H1 (cell line): ENCODE measurements around the gene RAB14. TPM values are rescaled to one million over a fixed set of nuclear protein-coding genes. Genes with fewer than 3 reads are reported as not detected.

ENCODE experiments used
- CTCF ChIA-PET: fragments of 300-600 bp; sonication (Branson Sonifier 250); formaldehyde crosslinking; loops from one replicate; lab custom pipeline; 2021; ENCODE audit not compliant: partially characterized antibody; lab: Charles Lee
- POLR2A ChIA-PET: fragments of 300-600 bp; sonication (Branson Sonifier 250); formaldehyde crosslinking; loops from one replicate; lab custom pipeline; 2021; ENCODE audit warnings: inconsistent platforms; ENCODE audit not compliant: partially characterized antibody; lab: Charles Lee
- DNase-seq, 2 experiments: peaks; one replicate each; pipeline versions ENCODE4 v3.0.0 to v3.0.0-alpha.2; 2010 to 2022; ENCODE audit warnings: low spot score in 2 of 2, low read depth in 1 of 2, mixed read lengths in 1 of 2
- FAIRE-seq: peaks from 2 replicates; lab custom pipeline; 2011; peaks lifted over from hg19 to GRCh38; lab: Jason Lieb, UNC
- H2AFZ ChIP-seq: 2 replicates; pipeline ENCODE4 v1.8.1; 2012; ENCODE audit warnings: low read length, inconsistent platforms
- H2AK5ac ChIP-seq: 2 replicates; pipeline ENCODE4 v1.6.1; 2013; ENCODE audit warnings: low read depth, low read length
- H2BK120ac ChIP-seq: replicated peaks from 2 replicates; pipeline ENCODE3; 2013; ENCODE audit warnings: low read depth, low read length, inconsistent platforms
- H2BK12ac ChIP-seq: 2 replicates; pipeline ENCODE4 v1.6.1; 2013; ENCODE audit warnings: low read depth, low read length
- H2BK15ac ChIP-seq: 2 replicates; pipeline ENCODE4 v1.6.1; 2013; ENCODE audit warnings: low read length
- H2BK20ac ChIP-seq: 2 replicates; pipeline ENCODE4 v1.6.1; 2013; ENCODE audit warnings: low read length
- H2BK5ac ChIP-seq: 2 replicates; pipeline ENCODE4 v1.6.1; 2013; ENCODE audit warnings: low read depth, low read length
- H3K14ac ChIP-seq: 2 replicates; pipeline ENCODE4 v1.6.1; 2013; ENCODE audit warnings: inconsistent platforms; ENCODE audit not compliant: insufficient read length
- H3K18ac ChIP-seq: 2 replicates; pipeline ENCODE4 v1.6.1; 2013; ENCODE audit warnings: low read length; ENCODE audit errors: extremely low read depth
- H3K23ac ChIP-seq: 2 replicates; pipeline ENCODE4 v1.6.1; 2013; ENCODE audit warnings: inconsistent platforms; ENCODE audit not compliant: insufficient read length
- H3K23me2 ChIP-seq: 2 replicates; pipeline ENCODE4 v1.6.1; 2013; ENCODE audit warnings: low read depth, low read length
- H3K27ac ChIP-seq: 2 replicates; pipeline ENCODE4 v1.6.1; 2011; ENCODE audit warnings: low read depth, low read length, inconsistent platforms
- H3K27me3 ChIP-seq, 4 experiments: replicated peaks in 1 of 4; 1 replicate in 1 of 4; 2 replicates in 3 of 4; pipeline versions ENCODE4 v1.6.1 to v1.8.1; 2011 to 2013; ENCODE audit warnings: low read length in 3 of 4, mild to moderate bottlenecking in 3 of 4, inconsistent platforms in 2 of 4, mixed read lengths in 2 of 4, moderate library complexity in 1 of 4; ENCODE audit not compliant: control insufficient read depth in 3 of 4, insufficient read depth in 3 of 4; ENCODE audit errors: extremely low read depth in 1 of 4
- H3K36me3 ChIP-seq, 4 experiments: 2 replicates each; pipeline versions ENCODE4 v1.6.1 to v1.8.1; 2011 to 2013; ENCODE audit warnings: mild to moderate bottlenecking in 4 of 4, low read length in 3 of 4, moderate library complexity in 2 of 4, control low read depth in 1 of 4, inconsistent platforms in 1 of 4; ENCODE audit not compliant: insufficient read depth in 4 of 4, control insufficient read depth in 2 of 4
- H3K4ac ChIP-seq: replicated peaks from 2 replicates; pipeline ENCODE3; 2013; ENCODE audit warnings: low read length, low read depth, mixed read lengths, inconsistent platforms; ENCODE audit not compliant: insufficient read length
- H3K4me1 ChIP-seq, 4 experiments: replicated peaks in 1 of 4; 1 replicate in 1 of 4; 2 replicates in 3 of 4; pipeline versions ENCODE4 v1.6.1 to v1.8.1; 2011 to 2013; ENCODE audit warnings: low read length in 3 of 4, inconsistent platforms in 2 of 4, mixed read lengths in 1 of 4; ENCODE audit not compliant: insufficient read depth in 4 of 4, control insufficient read depth in 3 of 4
- H3K4me2 ChIP-seq, 2 experiments: 2 replicates each; pipeline versions ENCODE4 v1.6.1 to v1.8.1; 2011 to 2013; ENCODE audit warnings: low read depth in 2 of 2, low read length in 2 of 2, control low read depth in 1 of 2, inconsistent platforms in 1 of 2, mild to moderate bottlenecking in 1 of 2; ENCODE audit not compliant: insufficient read depth in 1 of 2
- H3K4me3 ChIP-seq, 4 experiments: fragments of 200-600, 300-600 bp in 1 of 4; sonication (generic), shearing (Covaris generic), sonication (Bioruptor Twin) in 1 of 4; 2 replicates each; pipeline versions ENCODE4 v1.5.1 to v1.8.1; 2011 to 2016; ENCODE audit warnings: low read length in 4 of 4, low read depth in 3 of 4, control low read depth in 2 of 4, inconsistent platforms in 2 of 4, mild to moderate bottlenecking in 2 of 4, mixed read lengths in 1 of 4, moderate library complexity in 1 of 4; ENCODE audit not compliant: insufficient read depth in 2 of 4; ENCODE audit errors: extremely low read depth in 1 of 4
- H3K56ac ChIP-seq: replicated peaks from 2 replicates; pipeline ENCODE3; 2013; ENCODE audit warnings: low read depth, mild to moderate bottlenecking, mixed read lengths, low read length, inconsistent platforms; ENCODE audit not compliant: insufficient read length
- H3K79me1 ChIP-seq: 2 replicates; pipeline ENCODE4 v1.6.1; 2013; ENCODE audit warnings: low read depth, low read length, control low read depth
- H3K79me2 ChIP-seq, 2 experiments: 2 replicates each; pipeline versions ENCODE4 v1.6.1 to v1.8.1; 2012 to 2013; ENCODE audit warnings: low read length in 2 of 2, mild to moderate bottlenecking in 2 of 2, inconsistent platforms in 1 of 2; ENCODE audit not compliant: insufficient read depth in 2 of 2, control insufficient read depth in 1 of 2
- H3K9ac ChIP-seq, 4 experiments: replicated peaks in 1 of 4; 1 replicate in 1 of 4; 2 replicates in 3 of 4; pipeline versions ENCODE4 v1.6.1 to v1.8.1; 2011 to 2013; ENCODE audit warnings: low read depth in 3 of 4, low read length in 3 of 4, control low read depth in 2 of 4, mild to moderate bottlenecking in 2 of 4, moderate library complexity in 2 of 4, inconsistent platforms in 1 of 4; ENCODE audit errors: extremely low read depth in 1 of 4
- H3K9me3 ChIP-seq, 2 experiments: 2 replicates each; pipeline versions ENCODE4 v1.6.1 to v1.8.1; 2012 to 2013; ENCODE audit warnings: mild to moderate bottlenecking in 2 of 2, moderate library complexity in 2 of 2, control low read depth in 1 of 2, inconsistent platforms in 1 of 2, low read depth in 1 of 2, low read length in 1 of 2, mixed read lengths in 1 of 2; ENCODE audit not compliant: insufficient read depth in 2 of 2
- H4K20me1 ChIP-seq, 2 experiments: replicated peaks in 1 of 2; 2 replicates each; pipeline versions ENCODE3 to v1.8.1; 2011 to 2013; ENCODE audit warnings: inconsistent platforms in 2 of 2, low read length in 2 of 2, mild to moderate bottlenecking in 1 of 2; ENCODE audit not compliant: insufficient read depth in 2 of 2, control insufficient read depth in 1 of 2
- H4K5ac ChIP-seq: 2 replicates; pipeline ENCODE4 v1.6.1; 2013; ENCODE audit warnings: low read length, low read depth, mixed read lengths, inconsistent platforms; ENCODE audit not compliant: insufficient read length
- H4K8ac ChIP-seq: 2 replicates; pipeline ENCODE4 v1.8.0; 2013; ENCODE audit warnings: mild to moderate bottlenecking, moderate library complexity, low read length, inconsistent platforms; ENCODE audit not compliant: insufficient read depth; ENCODE audit errors: extremely low read depth
- H4K91ac ChIP-seq: replicated peaks from 2 replicates; pipeline ENCODE3; 2013; ENCODE audit warnings: low read length, mixed read lengths, inconsistent platforms; ENCODE audit not compliant: insufficient read length
- CBX5 ChIP-seq: fragments of 300-800, 300-1000 bp; sonication (generic); IDR thresholded peaks from 2 replicates; pipeline ENCODE4 v1.7.1; 2016; ENCODE audit warnings: antibody characterized with exemption, low read length, low read depth
- CHD1 ChIP-seq: IDR thresholded peaks from 2 replicates; pipeline ENCODE4 v1.6.1; 2012; ENCODE audit warnings: low read depth, low read length, improper control_type of control experiment
- EGR1 ChIP-seq: IDR thresholded peaks from 2 replicates; pipeline ENCODE4 v1.6.1; 2011; ENCODE audit warnings: low read depth, low read length, borderline replicate concordance
- HDAC6 ChIP-seq: IDR thresholded peaks from one replicate; pipeline ENCODE4 v1.7.1; 2012; ENCODE audit warnings: low read depth, mild to moderate bottlenecking, inconsistent platforms, low read length, moderate library complexity
- KDM5A ChIP-seq: fragments of 200-600 bp; IDR thresholded peaks from 2 replicates; pipeline ENCODE4 v1.7.1; 2012; ENCODE audit warnings: mild to moderate bottlenecking, low read length, inconsistent platforms, mixed read lengths
- PHF8 ChIP-seq: fragments of 200-600 bp; sonication (generic); conservative IDR thresholded peaks from 2 replicates; pipeline ENCODE4 v1.7.1; 2012; ENCODE audit warnings: low read depth, mild to moderate bottlenecking, inconsistent platforms, low read length, moderate library complexity
- POU5F1 ChIP-seq: IDR thresholded peaks from 2 replicates; pipeline ENCODE4 v1.6.1; 2011; ENCODE audit warnings: low read depth, mild to moderate bottlenecking, low read length, moderate library complexity
- RAD21 ChIP-seq, 2 experiments: IDR thresholded peaks in 1 of 2; conservative IDR thresholded peaks in 1 of 2; 2 replicates each; pipeline ENCODE4 v1.6.1; 2011; ENCODE audit warnings: low read depth in 2 of 2, low read length in 2 of 2, improper control_type of control experiment in 1 of 2, inconsistent platforms in 1 of 2, mild to moderate bottlenecking in 1 of 2, moderate library complexity in 1 of 2
- RFX5 ChIP-seq: IDR thresholded peaks from 2 replicates; pipeline ENCODE4 v1.6.1; 2011; ENCODE audit warnings: low read depth, low read length, improper control_type of control experiment, borderline replicate concordance
- SP2 ChIP-seq: IDR thresholded peaks from 2 replicates; pipeline ENCODE4 v1.6.1; 2012; ENCODE audit warnings: mild to moderate bottlenecking, low read length, inconsistent platforms
- TEAD4 ChIP-seq: IDR thresholded peaks from 2 replicates; pipeline ENCODE4 v1.6.1; 2012; ENCODE audit warnings: low read depth, low read length, inconsistent platforms, mixed read lengths
- WGBS, 2 experiments: shearing (Covaris generic) in 1 of 2; methylation state at CpG; one replicate each; pipeline versions ENCODE4 v1.1.6 to v1.1.7; 2013 to 2015; ENCODE audit warnings: low lambda C conversion rate in 2 of 2, mixed read lengths in 2 of 2, inconsistent platforms in 1 of 2, low coverage in 1 of 2, missing lambda C conversion rate in 1 of 2; ENCODE audit not compliant: insufficient replicate concordance in 2 of 2, insufficient coverage in 1 of 2, insufficient read length in 1 of 2; ENCODE audit errors: extremely low coverage in 1 of 2, missing lambda C conversion rate in 1 of 2; 5-methylcytosine and 5-hydroxymethylcytosine counted together
- polyA plus RNA-seq, 7 experiments: library from polyadenylated mRNA; depleted of rRNA in 3 of 7; stranded (reverse) in 5 of 7; unstranded in 2 of 7; fragments of >200 nt in 5 of 7; fragments of 200-250 nt in 2 of 7; gene quantifications; 1 replicate in 5 of 7; 2 replicates in 1 of 7; 4 replicates in 1 of 7; pipeline versions ENCODE4 v1.2.1 to v1.2.3, GENCODE V29; 2011 to 2013; ENCODE audit warnings: missing spikeins in 2 of 7, mixed read lengths in 2 of 7
- total RNA-seq: library from RNA; stranded (reverse); fragmentation: NEBNext Ultra II Directional; extraction: Animal tissue kit (Norgen Biotek cat#: 25700); gene quantifications from 2 replicates; pipeline ENCODE4 v1.2.1, GENCODE V29; 2021

The RAB14 gene
- total and polyA plus RNA-seq, 2 of the 8 experiments (the other 6 are each of a cell fraction or from before 2014, with no cell fraction given) = 9.1 to 44.8 TPM

DNA sequence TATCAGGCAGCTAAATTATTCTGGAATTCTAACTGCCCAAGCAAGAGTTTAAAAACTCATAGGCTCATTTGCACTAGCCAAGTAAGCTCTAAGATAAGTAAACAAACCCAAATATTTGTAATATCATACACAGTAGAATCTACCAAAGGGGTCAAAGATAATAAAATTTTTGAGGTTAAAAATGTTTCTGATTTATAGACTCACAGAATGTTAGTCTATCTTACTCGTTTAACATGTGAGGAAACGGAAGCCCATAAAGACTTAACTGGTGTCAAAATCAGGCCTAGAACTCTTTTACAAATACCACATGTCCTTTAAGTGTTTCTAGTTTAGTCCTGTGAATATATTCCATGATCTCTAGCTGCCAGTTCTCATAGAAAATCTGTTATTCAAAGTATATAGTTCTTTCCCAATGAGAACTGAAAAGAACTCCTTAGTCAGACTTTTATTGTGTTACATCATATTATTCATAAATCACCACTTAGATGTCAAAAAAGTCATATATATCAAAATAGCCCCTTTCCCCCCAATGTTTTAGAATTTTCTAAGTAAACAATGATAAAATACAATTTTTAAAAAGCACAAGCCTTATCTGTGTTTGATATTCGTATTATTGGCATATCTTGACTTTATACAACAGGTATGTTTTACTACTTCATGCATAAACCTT, 13.9 kb downstream of the RAB14 start:
- H3K9me3 ChIP-seq = no peaks in the 10 kb centered on the region
- peaks cover 0 to 41% of the 10 kb centered on the region in 2 experiments; a peak in 2 of 4 replicates for H3K79me2 ChIP-seq
- H3K27ac ChIP-seq = no peak overlapping the region
- H4K20me1 ChIP-seq = peaks cover 0 to 3% of the 10 kb centered on the region in 2 experiments
- TF ChIP-seq POU5F1 (no peak), EGR1 (no peak), SP2 (no peak), TEAD4 (no peak), HDAC6 (no peak), RAD21 (IDR thresholded peaks at IDR 0.05 in 1 of 2, conservative IDR thresholded peaks at IDR 0.05 in 1 of 2; ENCODE audit: low read depth in 2 of 2, low read length in 2 of 2) (no peak), CBX5 (no peak), PHF8 (no peak), RFX5 (no peak), CHD1 (no peak), KDM5A (no peak)
- H2BK120ac ChIP-seq = no peak overlapping the region
- FAIRE-seq = no peak
- H3K27me3 ChIP-seq = no peaks in the 10 kb centered on the region
- POLR2A ChIA-PET = no interaction called here
- H4K8ac ChIP-seq = no peak overlapping the region
- H3K36me3 ChIP-seq = peaks cover 0 to 4% (median 1%) of the 10 kb centered on the region in 4 experiments; a peak in 2 of 8 replicates
- no peak overlapping the region for H2BK15ac ChIP-seq
- H3K4me2 ChIP-seq = no peak overlapping the region
- H3K56ac ChIP-seq = no peak overlapping the region
- H3K4me1 ChIP-seq = no peaks in the 10 kb centered on the region
- CTCF ChIA-PET = no interaction called here
- H3K14ac ChIP-seq = no peak overlapping the region
- no peak overlapping the region for H2BK20ac ChIP-seq
- H3K18ac ChIP-seq = no peak overlapping the region
- no peak overlapping the region for H4K5ac ChIP-seq
- no peak overlapping the region for H3K23ac ChIP-seq
- DNase-seq = no peak
- no peak overlapping the region for H3K4ac ChIP-seq
- no peak overlapping the region for H3K9ac ChIP-seq
- H2AK5ac ChIP-seq = no peak overlapping the region
- no peak overlapping the region for H2BK5ac ChIP-seq
- no peak overlapping the region for H3K4me3 ChIP-seq
- no peaks in the 10 kb centered on the region for H3K79me1 ChIP-seq
- 90% methylated on average over 3 of the region's 3 CpGs; no CpG with 5 or more reads in 1 of the 2 experiments for WGBS, 2 experiments
- H4K91ac ChIP-seq = no peak overlapping the region
- no peaks in the 10 kb centered on the region for H3K23me2 ChIP-seq
- H2BK12ac ChIP-seq = no peak overlapping the region
- H2AFZ ChIP-seq = no peak overlapping the region
